Common myeloid progenitor, CD34-positive (primary cell): ENCODE results near the gene ARMC3.

ENCODE experiments used
- CTCF ChIA-PET: fragments of 350-600 bp; sonication (Branson Sonifier 250); formaldehyde crosslinking; loops from one replicate; lab custom pipeline; 2021; ENCODE audit warnings: antibody characterized with exemption; lab: Charles Lee
- POLR2A ChIA-PET: fragments of 350-600 bp; sonication (Branson Sonifier 250); formaldehyde crosslinking; loops from one replicate; lab custom pipeline; 2021; ENCODE audit warnings: antibody characterized with exemption; lab: Charles Lee
- DNase-seq, 3 donors: peaks; one replicate each; pipeline versions ENCODE4 v3.0.0 to v3.0.0-alpha.2; 2013
- H3K27ac ChIP-seq, 2 experiments: 1 replicate in 1 of 2; 2 replicates in 1 of 2; pipeline ENCODE4 v1.7.0; 2013; ENCODE audit warnings: inconsistent platforms in 2 of 2, low read length in 2 of 2, mild to moderate bottlenecking in 2 of 2, low read depth in 1 of 2, moderate library complexity in 1 of 2; ENCODE audit not compliant: severe bottlenecking in 2 of 2, insufficient read depth in 1 of 2, poor library complexity in 1 of 2
- H3K27me3 ChIP-seq, 5 experiments: replicated peaks in 2 of 5; 1 replicate in 3 of 5; 2 replicates in 2 of 5; pipeline versions ENCODE4 v1.6.1 to v1.7.0; 2013; ENCODE audit warnings: low read length in 4 of 5, mild to moderate bottlenecking in 2 of 5, moderate library complexity in 2 of 5, inconsistent platforms in 1 of 5; ENCODE audit not compliant: insufficient read depth in 5 of 5, control insufficient read depth in 4 of 5
- H3K36me3 ChIP-seq, 4 experiments: 1 replicate in 2 of 4; 2 replicates in 2 of 4; pipeline versions ENCODE4 v1.6.1 to v1.7.0; 2013; ENCODE audit warnings: low read length in 3 of 4, control low read depth in 1 of 4, mild to moderate bottlenecking in 1 of 4; ENCODE audit not compliant: control insufficient read depth in 4 of 4, insufficient read depth in 4 of 4
- H3K4me1 ChIP-seq, 4 experiments: 1 replicate in 3 of 4; 2 replicates in 1 of 4; pipeline versions ENCODE4 v1.6.1 to v1.7.1; 2013; ENCODE audit warnings: low read length in 3 of 4, mild to moderate bottlenecking in 3 of 4, control low read depth in 1 of 4, inconsistent platforms in 1 of 4, moderate library complexity in 1 of 4; ENCODE audit not compliant: control insufficient read depth in 4 of 4, insufficient read depth in 4 of 4; ENCODE audit errors: control extremely low read depth in 1 of 4
- H3K4me3 ChIP-seq, 7 experiments: 1 replicate in 4 of 7; 2 replicates in 3 of 7; pipeline versions ENCODE4 v1.5.1 to v1.7.0; 2013; ENCODE audit warnings: mild to moderate bottlenecking in 7 of 7, low read length in 6 of 7, moderate library complexity in 6 of 7, inconsistent platforms in 2 of 7, low read depth in 2 of 7, control low read depth in 1 of 7; ENCODE audit not compliant: insufficient read depth in 4 of 7, control insufficient read depth in 1 of 7; ENCODE audit errors: extremely low read depth in 1 of 7
- H3K9me3 ChIP-seq, 5 experiments: 1 replicate in 4 of 5; 2 replicates in 1 of 5; pipeline versions ENCODE4 v1.6.1 to v1.7.1; 2013; ENCODE audit warnings: low read length in 4 of 5, mild to moderate bottlenecking in 2 of 5, inconsistent platforms in 1 of 5, low read depth in 1 of 5, moderate library complexity in 1 of 5; ENCODE audit not compliant: control insufficient read depth in 4 of 5, insufficient read depth in 2 of 5; ENCODE audit errors: control extremely low read depth in 1 of 5
- WGBS: methylation state at CpG from one replicate; pipeline ENCODE4 v1.1.5; 2013; ENCODE audit not compliant: insufficient coverage; 5-methylcytosine and 5-hydroxymethylcytosine counted together

Gene ARMC3

GRCh38 chr10:23080262-23080661, 152.4 kb downstream of the ARMC3 start:
- H3K4me3 ChIP-seq = no peak overlapping the region
- CTCF ChIA-PET = no interaction called here
- DNase-seq = no peak
- peaks cover 0 to 3% (median 0%) of the 10 kb centered on the region in 5 experiments for H3K9me3 ChIP-seq
- H3K4me1 ChIP-seq = no peaks in the 10 kb centered on the region
- H3K27ac ChIP-seq = no peak overlapping the region
- peaks cover 0 to 12% (median 4%) of the 10 kb centered on the region in 5 experiments for H3K27me3 ChIP-seq
- 78% methylated on average over 5 of the region's 7 CpGs for WGBS
- H3K36me3 ChIP-seq = no peaks in the 10 kb centered on the region
- POLR2A ChIA-PET = no interaction called here

GRCh38 chr10:23081221-23081750, 153.4 kb downstream of the ARMC3 start:
- DNase-seq = no peak
- no peaks in the 10 kb centered on the region for H3K36me3 ChIP-seq
- no peaks in the 10 kb centered on the region for H3K4me1 ChIP-seq
- peaks cover 0 to 12% (median 4%) of the 10 kb centered on the region in 5 experiments for H3K27me3 ChIP-seq
- peaks cover 0 to 3% (median 0%) of the 10 kb centered on the region in 5 experiments for H3K9me3 ChIP-seq
- no peak overlapping the region for H3K4me3 ChIP-seq
- POLR2A ChIA-PET = no interaction called here
- no peak overlapping the region for H3K27ac ChIP-seq
- CTCF ChIA-PET = interaction anchor here (0.5 kb wide), 1 partner anchor 836 kb away, joined by 3 read pairs; no protein-coding TSS in a partner anchor
- 95% methylated on average over 4 of the region's 7 CpGs for WGBS

- WGBS = 83% methylated on average over 1 of the region's 4 CpGs
- Histone ChIP-seq H3K27me3 (peaks cover 0 to 12% (median 4%) of the 10 kb centered on the region in 5 experiments), H3K4me1 (no peaks in the 10 kb centered on the region)
These were observed 154.0 kb downstream of the ARMC3 start for GRCh38 chr10:23081891-23082290.

More at GRCh38 chr10:23081891-23082290, 154.0 kb downstream of the ARMC3 start:
- no peak overlapping the region for H3K27ac ChIP-seq
- H3K4me3 ChIP-seq = no peak overlapping the region
- ChIA-PET CTCF (interaction anchor here (1.3 kb wide), 1 partner anchor 13 kb away, joined by 3 read pairs; no protein-coding TSS in a partner anchor), POLR2A (no interaction called here)
- peak in 2 of 3 donors; percentile 24 to 35 for DNase-seq
- peaks cover 0 to 3% (median 0%) of the 10 kb centered on the region in 5 experiments for H3K9me3 ChIP-seq
- no peaks in the 10 kb centered on the region for H3K36me3 ChIP-seq
